GM19023 (cell line): ENCODE measurements around the gene SAMD14.

Source experiments
- ATAC-seq: cut with Tn5 transposase; IDR thresholded peaks from one replicate; pipeline ENCODE4 v1.9.1; 2021; ENCODE audit warnings: mild to moderate bottlenecking, moderate library complexity; ENCODE audit not compliant: unreplicated experiment

SAMD14 gene

GRCh38 chr17:50097455-50097854 lies 32.5 kb downstream of the SAMD14 start:
- ATAC-seq, result no peak

- ATAC-seq, result no peak
These were observed 33.2 kb downstream of the SAMD14 start for GRCh38 chr17:50096758-50097157.

DNA sequence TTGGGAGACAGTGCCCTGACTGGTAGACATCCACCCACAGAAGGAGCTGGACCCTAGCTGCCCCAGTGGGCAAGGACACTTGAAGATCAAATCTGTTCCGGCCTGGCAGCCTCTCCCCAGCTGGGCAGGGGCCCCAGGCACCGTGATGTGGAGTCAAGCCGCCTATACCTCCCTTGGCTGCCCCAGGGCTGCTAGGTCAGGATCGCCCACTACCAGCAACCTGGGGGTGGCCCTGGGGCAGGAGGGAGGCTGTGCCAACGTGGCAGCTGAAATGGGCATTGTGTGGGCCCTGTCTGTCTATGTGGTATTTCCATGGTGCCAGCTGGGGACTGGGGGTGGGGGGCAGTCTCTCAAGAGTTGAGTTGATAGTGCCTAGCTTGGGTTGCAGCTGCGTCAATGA lies 33.9 kb downstream of the SAMD14 start:
- ATAC-seq, result no peak

DNA sequence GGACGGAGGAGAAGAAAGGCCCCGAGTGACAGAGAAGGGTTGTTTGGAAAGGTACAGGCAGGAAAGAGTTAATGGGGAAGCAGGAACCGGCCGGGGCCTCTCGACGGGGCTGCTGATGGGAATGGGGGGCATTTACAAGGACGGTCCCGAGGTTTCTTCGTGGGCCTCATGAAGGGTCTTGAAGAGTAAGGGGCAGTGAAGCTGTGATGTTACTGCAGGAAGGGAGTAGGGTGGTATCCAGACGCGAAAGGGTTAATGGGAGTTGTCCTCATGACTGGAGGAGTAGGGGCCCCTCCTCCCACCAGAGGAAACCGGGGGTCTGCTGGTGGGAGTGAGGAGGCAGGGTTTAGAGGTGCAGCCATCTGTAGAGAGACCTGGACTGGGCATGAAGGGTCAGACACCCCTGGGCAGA lies 34.3 kb downstream of the SAMD14 start:
- no peak for ATAC-seq

DNA sequence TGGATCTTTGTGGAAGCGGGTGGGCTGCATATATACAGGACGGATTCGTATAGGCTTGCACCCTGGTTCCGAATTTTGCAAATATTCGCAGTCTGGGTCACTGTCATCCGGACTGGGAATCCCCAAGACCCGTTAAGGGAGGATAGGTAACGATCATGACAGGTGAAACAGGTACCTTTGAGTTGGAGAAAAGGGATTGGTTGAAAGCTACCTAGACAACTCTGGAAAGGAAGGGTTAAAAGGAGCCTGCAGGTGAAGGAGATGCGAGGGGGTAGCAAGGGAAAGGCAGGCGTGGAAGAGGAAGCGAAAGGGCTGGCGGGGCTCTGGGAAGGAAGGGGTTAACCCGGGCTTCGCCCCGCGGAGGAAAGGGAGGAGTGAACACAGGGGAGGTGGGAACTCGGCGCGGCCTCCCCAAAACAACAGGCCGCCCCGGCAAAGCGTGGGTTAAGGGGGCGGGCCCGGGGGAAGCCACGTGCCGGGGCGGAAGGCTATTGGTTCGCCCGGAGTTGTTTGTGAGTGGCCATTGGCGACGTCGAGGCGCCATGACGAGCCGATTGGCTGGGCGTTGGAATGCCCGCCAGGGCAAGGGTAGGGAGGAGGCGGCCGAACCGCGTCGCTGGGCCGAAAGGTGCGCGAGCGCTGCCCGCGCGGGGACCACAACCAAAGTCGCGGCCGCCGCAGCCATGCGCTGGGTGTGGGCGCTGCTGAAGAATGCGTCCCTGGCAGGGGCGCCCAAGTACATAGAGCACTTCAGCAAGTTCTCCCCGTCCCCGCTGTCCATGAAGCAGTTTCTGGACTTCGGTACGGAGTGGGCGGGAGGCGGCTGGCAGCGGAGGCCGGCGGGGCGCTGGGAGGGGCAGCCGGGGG lies 35.0 kb downstream of the SAMD14 start, which contains the start of gene PDK2:
TSS of gene PDK2 (plus strand) at position 599 of the 867 bp plus-strand sequence. CDS start at position 684, 85 bp downstream.
- ATAC-seq, result peak; percentile 87

GRCh38 chr17:50094243-50094752 lies 35.7 kb downstream of the SAMD14 start:
- ATAC-seq, result no peak

- no peak for ATAC-seq
These were observed 36.2 kb downstream of the SAMD14 start for GRCh38 chr17:50093807-50094206.

GRCh38 chr17:50093246-50093645 lies 36.7 kb downstream of the SAMD14 start:
- ATAC-seq, result no peak

- no peak for ATAC-seq
These were observed 38.1 kb downstream of the SAMD14 start for GRCh38 chr17:50091918-50092285.

DNA sequence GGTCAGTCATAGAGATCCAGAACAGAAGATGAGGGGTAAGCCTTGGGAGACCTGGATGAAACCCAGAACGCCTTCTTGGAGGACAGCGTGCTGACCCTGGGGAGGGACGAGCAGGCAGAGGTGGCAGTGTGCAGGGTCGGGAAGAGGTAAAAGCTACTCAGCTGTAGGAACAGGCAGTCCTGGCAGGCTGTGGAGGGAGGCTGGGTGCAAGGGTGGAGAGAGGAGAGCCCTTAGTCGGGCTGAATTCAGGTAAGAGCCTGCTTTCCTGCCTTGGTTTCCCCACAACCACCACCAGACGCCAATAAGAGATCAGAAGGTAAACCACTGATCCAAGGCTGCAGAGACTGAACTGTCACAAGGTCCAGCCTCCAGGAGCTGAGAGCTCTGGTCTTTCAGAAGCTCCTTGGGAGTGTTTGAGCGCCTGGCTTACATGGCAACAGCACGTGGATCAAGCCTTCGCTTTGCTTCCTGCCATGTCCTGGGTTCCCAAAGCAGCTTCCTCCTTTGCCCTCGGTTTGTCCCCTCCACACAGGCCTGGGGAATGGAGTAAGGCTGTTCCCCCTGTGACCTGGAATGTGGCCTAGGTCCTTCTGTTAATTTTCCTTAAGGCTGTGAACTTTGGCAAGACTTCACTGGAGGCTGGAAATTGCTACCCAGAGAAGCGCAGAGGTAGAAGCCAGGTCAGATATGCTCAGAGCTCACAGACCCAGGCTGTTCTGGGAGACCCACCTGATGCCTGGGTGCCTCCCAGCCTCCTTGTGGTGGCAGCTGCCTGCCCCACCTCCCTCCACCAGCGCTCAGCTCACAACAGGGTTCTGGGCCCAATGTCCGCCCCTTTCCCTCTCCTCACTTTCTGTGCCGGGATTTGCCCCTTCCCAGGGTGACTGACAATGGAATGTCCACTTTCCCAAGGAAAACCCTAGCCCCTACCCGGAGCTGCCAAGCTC lies 38.7 kb downstream of the SAMD14 start:
- no peak for ATAC-seq

DNA sequence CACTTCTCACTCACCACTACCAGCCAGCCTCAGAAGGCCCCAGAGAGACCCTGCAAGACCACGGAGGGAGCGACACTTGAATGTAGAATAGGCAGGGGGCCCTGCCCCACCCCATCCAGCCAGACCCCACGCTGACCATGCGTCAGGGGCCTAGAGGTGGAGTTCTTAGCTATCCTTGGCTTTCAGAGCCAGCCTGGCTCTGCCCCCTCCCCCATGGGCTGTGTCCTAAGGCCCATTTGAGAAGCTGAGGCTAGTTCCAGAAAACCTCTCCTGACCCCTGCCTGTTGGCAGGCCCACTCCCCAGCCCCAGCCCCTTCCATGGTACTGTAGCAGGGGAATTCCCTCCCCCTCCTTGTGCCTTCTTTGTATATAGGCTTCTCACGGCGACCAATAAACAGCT lies 39.9 kb downstream of the SAMD14 start:
- no peak for ATAC-seq

- no peak for ATAC-seq
These were observed 40.8 kb downstream of the SAMD14 start for GRCh38 chr17:50088952-50089825.

GRCh38 chr17:50087912-50088405 lies 42.0 kb downstream of the SAMD14 start:
- no peak for ATAC-seq

GRCh38 chr17:50087246-50087911 lies 42.6 kb downstream of the SAMD14 start:
- peak; percentile 80 for ATAC-seq

DNA sequence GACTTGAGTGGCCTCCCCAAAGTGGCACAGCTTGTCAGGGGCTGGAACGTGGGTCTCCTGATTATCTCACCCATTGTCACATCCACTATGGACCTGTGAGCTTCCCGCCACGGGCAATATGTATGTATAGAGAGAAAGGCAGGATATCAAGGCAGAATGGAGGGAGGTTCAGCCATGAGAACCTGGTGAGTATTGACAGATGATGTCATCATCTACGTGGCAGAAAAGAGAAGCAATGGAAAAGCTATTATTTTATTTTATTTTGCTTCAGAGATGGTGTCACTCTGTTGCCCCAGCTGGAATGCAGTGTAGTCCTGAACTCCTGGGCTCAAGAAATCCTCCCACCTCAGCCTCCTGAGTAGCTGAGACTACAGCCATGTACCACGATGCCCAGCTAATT lies 48.2 kb downstream of the SAMD14 start:
- ATAC-seq, result no peak

GRCh38 chr17:50080827-50081226 lies 49.1 kb downstream of the SAMD14 start:
- ATAC-seq, result no peak

DNA sequence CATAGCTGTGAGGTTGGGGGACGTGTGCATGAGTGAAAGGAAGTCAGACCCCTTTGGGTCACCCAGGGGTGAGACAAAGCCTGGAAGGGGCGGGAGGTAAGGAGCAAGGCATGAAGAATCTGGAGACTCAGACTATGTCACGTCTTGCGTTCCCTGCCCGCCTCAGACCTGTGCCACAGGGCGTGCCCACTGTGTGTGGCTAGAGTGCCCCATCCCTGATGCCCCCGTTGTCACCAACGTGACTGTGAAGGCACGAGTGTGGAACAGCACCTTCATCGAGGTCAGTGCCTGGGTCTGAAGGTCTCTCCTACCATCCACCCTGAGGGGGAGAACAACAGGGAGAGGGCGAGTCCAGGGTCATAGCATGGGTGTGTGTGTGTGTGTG lies 49.9 kb downstream of the SAMD14 start:
- no peak for ATAC-seq

DNA sequence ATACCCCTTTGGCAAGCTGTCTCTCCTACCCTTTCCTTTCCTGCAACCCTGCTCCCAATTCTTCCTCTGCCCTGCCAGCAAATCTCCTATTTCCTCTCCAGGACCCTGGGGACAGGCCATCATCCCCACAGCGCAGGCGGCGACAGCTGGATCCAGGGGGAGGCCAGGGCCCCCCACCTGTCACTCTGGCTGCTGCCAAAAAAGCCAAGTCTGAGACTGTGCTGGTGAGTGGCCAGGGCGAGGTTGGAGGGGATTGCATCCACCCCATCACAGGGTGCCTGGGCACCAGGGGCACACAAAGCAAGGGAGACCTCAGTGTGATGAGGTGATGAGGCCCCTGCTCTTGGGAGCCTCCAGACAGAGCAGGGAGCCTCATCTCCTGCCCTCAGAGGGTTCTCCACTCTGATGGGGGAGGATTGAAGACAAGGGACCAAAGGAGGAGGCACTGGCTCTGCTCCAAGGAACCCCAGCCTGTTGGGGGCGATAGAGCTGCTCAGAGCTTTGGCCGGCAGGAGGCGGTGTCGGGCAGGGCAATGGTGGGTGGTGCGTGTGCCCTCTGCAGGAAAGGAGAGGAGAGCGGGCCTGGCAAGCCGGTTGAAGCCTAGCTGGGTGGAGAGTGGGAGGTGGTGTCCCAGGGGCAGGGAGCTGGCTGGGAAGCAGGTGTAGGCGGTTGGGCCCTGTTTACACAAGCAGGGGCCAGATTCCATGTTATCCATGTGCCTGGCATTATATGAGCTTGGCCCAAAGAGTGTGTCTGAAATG lies 50.4 kb downstream of the SAMD14 start:
- no peak for ATAC-seq

DNA sequence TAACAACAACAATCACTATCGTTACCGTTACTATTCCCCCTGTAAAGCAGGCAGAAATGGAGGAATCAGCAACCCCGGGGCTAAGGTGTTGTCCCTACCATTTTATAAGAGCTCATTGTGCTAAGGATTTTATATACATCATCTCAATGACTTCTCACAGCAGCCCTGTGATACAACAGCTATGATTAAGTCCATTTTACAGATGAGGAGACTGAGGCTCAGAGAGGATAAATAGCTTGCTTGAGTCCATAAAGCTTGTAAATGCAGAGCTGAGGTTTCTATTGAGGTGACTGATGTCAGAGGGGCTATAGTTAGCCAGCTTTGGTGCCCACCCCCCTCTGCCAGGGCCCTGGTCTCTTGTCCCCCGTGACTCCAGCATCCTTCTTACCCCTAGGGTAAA lies 51.5 kb downstream of the SAMD14 start:
- no peak for ATAC-seq
